CD4-positive, alpha-beta T cell (primary cell): ENCODE measurements around the gene SSTR4. TPM values are rescaled to one million over a fixed set of nuclear protein-coding genes. Genes with fewer than 3 reads are reported as not detected.

Experiments used
- ATAC-seq: fragments of 200-7000 bp; cut with Tn5 transposase; one replicate; pipeline ENCODE4 v1.10.0; 2022; ENCODE audit warnings: mild to moderate bottlenecking; ENCODE audit not compliant: poor library complexity
- CTCF ChIA-PET: fragments of 350-600 bp; sonication (Branson Sonifier 250); formaldehyde crosslinking; loops from one replicate; lab custom pipeline; 2021; ENCODE audit warnings: antibody characterized with exemption, inconsistent platforms; lab: Charles Lee
- POLR2A ChIA-PET: fragments of 350-600 bp; sonication (Branson Sonifier 250); formaldehyde crosslinking; loops from one replicate; lab custom pipeline; 2021; ENCODE audit warnings: antibody characterized with exemption, inconsistent platforms; lab: Charles Lee
- DNase-seq, 14 experiments: peaks; one replicate each; pipeline ENCODE4 v3.0.0-alpha.2; 2013 to 2020; ENCODE audit warnings: mixed read lengths in 2 of 14
- H3K27ac ChIP-seq, 2 donors: one replicate each; pipeline versions ENCODE4 v1.5.1 to v1.7.0; 2013; ENCODE audit warnings: low read length in 2 of 2, low read depth in 1 of 2, mild to moderate bottlenecking in 1 of 2
- H3K27me3 ChIP-seq, 2 experiments: 1 replicate in 1 of 2; 2 replicates in 1 of 2; pipeline versions ENCODE4 v1.6.1 to v1.7.0; 2013; ENCODE audit warnings: low read length in 2 of 2, control low read depth in 1 of 2, mild to moderate bottlenecking in 1 of 2, moderate library complexity in 1 of 2; ENCODE audit not compliant: insufficient read depth in 2 of 2, control insufficient read depth in 1 of 2
- H3K36me3 ChIP-seq: one replicate; pipeline ENCODE4 v1.6.1; 2013; ENCODE audit warnings: low read length, control low read depth; ENCODE audit not compliant: insufficient read depth
- H3K4me1 ChIP-seq: one replicate; pipeline ENCODE4 v1.6.1; 2013; ENCODE audit warnings: low read length, control low read depth; ENCODE audit not compliant: insufficient read depth
- H3K4me3 ChIP-seq: one replicate; pipeline ENCODE4 v1.5.1; 2013; ENCODE audit warnings: mild to moderate bottlenecking, low read length, moderate library complexity
- H3K9me3 ChIP-seq, 2 experiments: 1 replicate in 1 of 2; 2 replicates in 1 of 2; pipeline versions ENCODE4 v1.6.1 to v1.7.0; 2013; ENCODE audit warnings: low read length in 2 of 2, mild to moderate bottlenecking in 2 of 2, control low read depth in 1 of 2, moderate library complexity in 1 of 2; ENCODE audit not compliant: control insufficient read depth in 1 of 2, insufficient read depth in 1 of 2
- H3K27ac Mint-ChIP-seq: one replicate; pipeline ENCODE4 v1.8.0; 2020; ENCODE audit warnings: mixed read lengths
- H3K27me3 Mint-ChIP-seq: one replicate; pipeline ENCODE4 v1.8.0; 2021; ENCODE audit warnings: mixed read lengths
- H3K36me3 Mint-ChIP-seq: one replicate; pipeline ENCODE4 v1.8.0; 2021; ENCODE audit warnings: low read depth, mixed read lengths
- H3K4me1 Mint-ChIP-seq: one replicate; pipeline ENCODE4 v1.8.0; 2021; ENCODE audit warnings: low read depth, mixed read lengths
- H3K4me3 Mint-ChIP-seq: one replicate; pipeline ENCODE4 v1.8.0; 2020; ENCODE audit warnings: mild to moderate bottlenecking, mixed read lengths
- H3K9me3 Mint-ChIP-seq: one replicate; pipeline ENCODE4 v1.8.0; 2020; ENCODE audit warnings: mixed read lengths
- CTCF ChIP-seq: fragments of 200-600 bp; IDR thresholded peaks from one replicate; pipeline ENCODE4 v1.8.0; 2022; ENCODE audit warnings: antibody characterized with exemption, mild to moderate bottlenecking
- intact Hi-C, 2 experiments: fragments of 100-400 bp; cut with DNase I in 1 of 2; cut with micrococcal nuclease in 1 of 2; formaldehyde crosslinking; loops; one replicate each; pipeline versions ENCODE4 v1.15.1 to v1.9.0; 2023 to 2025; cut with DNase I, micrococcal nuclease
- total RNA-seq, 174 experiments: library from RNA in 2 of 174; stranded (reverse) in 2 of 174; gene quantifications; one replicate each; pipeline ENCODE4 v1.2.3 and lab custom pipeline; 2021 to 2026

SSTR4 gene
- total RNA-seq, 2 experiments from 2014 or later: not detected

DNA sequence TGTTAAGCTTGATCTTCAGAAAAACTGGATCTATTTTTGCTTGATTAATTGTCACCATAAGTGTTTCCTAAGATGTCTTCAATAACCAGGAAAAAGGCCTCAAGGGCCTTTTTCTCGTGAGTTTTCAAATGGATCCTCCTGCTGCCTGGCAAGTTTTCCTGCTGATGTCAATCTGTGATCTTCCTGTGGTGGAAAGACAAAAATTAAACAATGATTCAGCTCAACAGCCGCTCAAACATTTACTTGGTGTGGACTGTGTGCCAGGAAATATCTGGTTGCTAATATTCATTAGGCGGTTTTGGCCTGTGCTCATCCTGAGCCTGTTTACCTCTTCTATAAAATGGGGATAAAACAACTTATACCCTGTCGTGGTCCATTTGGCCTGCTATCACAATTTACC lies 35.4 kb upstream of the SSTR4 start:
- Mint-ChIP-seq H3K27me3 (no peaks in the 10 kb centered on the region), H3K36me3 (no peaks in the 10 kb centered on the region), H3K4me1 (no peaks in the 10 kb centered on the region), H3K27ac (no peak overlapping the region), H3K4me3 (no peak overlapping the region), H3K9me3 (no peaks in the 10 kb centered on the region)
- H3K27me3 ChIP-seq: no peaks in the 10 kb centered on the region
- no peak overlapping the region for H3K27ac ChIP-seq
- no peaks in the 10 kb centered on the region for H3K36me3 ChIP-seq
- H3K4me3 ChIP-seq: no peak overlapping the region
- CTCF ChIA-PET: no interaction called here
- intact Hi-C loops: no loop called here
- POLR2A ChIA-PET: no interaction called here
- no peak for TF ChIP-seq CTCF
- H3K9me3 ChIP-seq: no peaks in the 10 kb centered on the region
- DNase-seq (no peak), ATAC-seq (no peak)
- no peaks in the 10 kb centered on the region for H3K4me1 ChIP-seq

- ChIA-PET POLR2A (no interaction called here), CTCF (no interaction called here)
- H3K27ac Mint-ChIP-seq: no peak overlapping the region
- Histone ChIP-seq H3K27ac (no peak overlapping the region), H3K4me1 (no peaks in the 10 kb centered on the region), H3K36me3 (no peaks in the 10 kb centered on the region), H3K4me3 (no peak overlapping the region), H3K9me3 (no peaks in the 10 kb centered on the region), H3K27me3 (no peaks in the 10 kb centered on the region)
- H3K4me3 Mint-ChIP-seq: no peak overlapping the region
- no peaks in the 10 kb centered on the region for H3K9me3 Mint-ChIP-seq
- no peak for ATAC-seq
- no peaks in the 10 kb centered on the region for H3K27me3 Mint-ChIP-seq
- no peak for TF ChIP-seq CTCF
- no peak for DNase-seq
- H3K4me1 Mint-ChIP-seq: no peaks in the 10 kb centered on the region
- intact Hi-C loops: no loop called here
- H3K36me3 Mint-ChIP-seq: no peaks in the 10 kb centered on the region
These were observed 34.7 kb upstream of the SSTR4 start for GRCh38 chr20:23000232-23000947.

DNA sequence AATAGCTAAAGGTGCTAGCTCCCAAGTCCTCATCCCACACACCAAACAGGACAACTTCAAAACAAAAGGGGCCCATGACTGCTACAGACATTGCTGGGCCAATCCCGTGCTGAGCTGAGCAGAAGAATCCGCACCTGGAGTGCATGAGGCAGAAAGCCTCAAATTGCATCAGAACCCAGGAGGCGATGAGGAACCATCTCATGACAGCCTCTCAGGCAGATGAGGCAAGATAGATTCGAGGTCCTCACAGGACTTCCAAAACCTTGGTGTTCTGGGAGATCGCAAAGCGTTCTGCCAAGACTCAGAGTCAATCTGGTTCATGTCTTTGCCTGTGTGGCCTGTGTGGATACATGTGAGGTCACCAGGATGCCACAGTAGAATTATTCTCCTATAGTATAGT lies 32.8 kb upstream of the SSTR4 start:
- DNase-seq: peak in 1 of 14 experiments; percentile 23
- no peaks in the 10 kb centered on the region for H3K9me3 Mint-ChIP-seq
- ChIA-PET POLR2A (no interaction called here), CTCF (no interaction called here)
- no peaks in the 10 kb centered on the region for H3K36me3 Mint-ChIP-seq
- H3K4me3 Mint-ChIP-seq: no peak overlapping the region
- TF ChIP-seq CTCF: no peak
- intact Hi-C loops: no loop called here
- no peaks in the 10 kb centered on the region for H3K9me3 ChIP-seq
- H3K4me3 ChIP-seq: no peak overlapping the region
- H3K27ac Mint-ChIP-seq: no peak overlapping the region
- H3K27me3 ChIP-seq: no peaks in the 10 kb centered on the region
- no peak for ATAC-seq
- H3K4me1 Mint-ChIP-seq: no peaks in the 10 kb centered on the region
- no peaks in the 10 kb centered on the region for H3K4me1 ChIP-seq
- H3K27ac ChIP-seq: no peak overlapping the region
- no peaks in the 10 kb centered on the region for H3K27me3 Mint-ChIP-seq
- H3K36me3 ChIP-seq: no peaks in the 10 kb centered on the region
